CD4-positive, alpha-beta T cell treated with Interleukin-4 for 1 hour (primary cell): ENCODE measurements around the gene MYH7.

Experiments used
- DNase-seq, 2 donors: peaks; one replicate each; pipeline ENCODE4 v3.0.0-alpha.2; 2020 to 2022

The MYH7 gene

DNA sequence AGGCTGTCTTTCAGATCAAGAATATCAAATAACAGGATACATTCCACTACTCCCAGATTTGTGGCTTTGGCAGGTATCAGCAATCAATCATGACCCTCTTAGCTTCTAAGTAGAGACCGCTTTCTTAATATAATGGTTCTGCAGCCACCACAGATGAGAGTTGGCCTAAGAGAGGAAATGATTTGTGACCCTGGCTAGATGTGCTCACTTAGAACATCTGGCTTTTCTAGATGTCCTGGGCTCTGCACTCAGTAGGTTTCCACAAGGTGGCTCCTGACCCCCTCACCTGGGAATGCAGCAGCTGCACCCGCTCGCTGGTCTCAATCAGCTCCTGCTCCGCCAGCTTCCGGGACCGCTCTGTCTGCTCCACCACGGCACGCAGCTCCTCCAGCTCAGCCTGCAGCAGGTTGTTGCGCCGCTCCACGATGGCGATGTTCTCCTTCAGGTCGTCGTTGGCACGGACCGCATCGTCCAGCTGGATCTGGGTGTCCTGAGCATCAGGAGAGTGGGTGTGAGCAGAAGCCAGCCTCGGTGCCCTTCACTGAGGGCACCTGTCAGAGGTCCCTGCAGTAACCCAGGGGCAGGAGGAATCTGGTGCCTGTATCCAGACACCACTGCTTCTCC, 49.7 kb downstream of the MYH7 start:
- no peak for DNase-seq

DNA sequence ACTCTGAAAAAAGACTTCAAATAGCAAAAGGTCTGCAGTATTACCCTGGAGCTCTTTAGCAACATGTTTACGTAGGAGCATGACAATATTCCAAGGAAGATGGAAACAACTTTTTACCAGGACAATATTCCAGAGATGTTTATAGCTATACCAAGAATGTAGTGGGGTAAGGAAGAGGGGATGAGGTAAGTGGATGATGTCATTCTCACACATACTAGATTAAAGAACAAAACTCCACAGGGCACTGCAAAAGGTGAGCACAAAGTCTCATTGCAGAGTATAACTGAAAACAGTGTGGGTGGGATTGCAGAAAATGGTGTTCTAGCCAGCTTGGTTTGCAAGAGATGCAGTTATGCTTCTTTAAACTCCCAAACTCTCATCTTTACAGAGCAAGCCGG, 50.2 kb downstream of the MYH7 start:
- DNase-seq, result no peak

- DNase-seq, result no peak
Measured at GRCh38 chr14:23384364-23385080, 50.9 kb downstream of the MYH7 start.

- no peak for DNase-seq
Measured at GRCh38 chr14:23382731-23383440, 52.6 kb downstream of the MYH7 start.

- DNase-seq, result no peak
Measured at GRCh38 chr14:23382276-23382675, 53.2 kb downstream of the MYH7 start.

- DNase-seq, result no peak
Measured at GRCh38 chr14:23381871-23382270, 53.6 kb downstream of the MYH7 start.

DNA sequence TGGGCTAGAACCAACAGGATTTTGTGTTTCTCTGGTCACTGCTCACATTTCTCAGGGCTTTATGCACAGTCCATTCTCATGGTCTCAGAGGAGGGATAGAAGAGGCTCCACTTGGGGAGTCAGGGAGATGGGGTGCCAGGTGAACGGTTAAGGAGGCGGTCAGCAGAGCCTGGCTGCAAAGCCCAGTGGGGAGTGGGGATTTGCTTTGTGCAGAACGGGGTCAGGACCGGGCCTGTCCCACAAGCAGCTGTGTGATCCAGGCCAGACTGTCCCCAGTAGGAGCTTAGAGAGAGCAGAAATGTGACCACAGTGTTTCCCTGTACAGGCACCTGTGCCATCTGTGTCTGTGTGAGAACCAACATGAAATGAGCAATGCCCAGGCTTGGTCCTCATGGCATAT, 54.5 kb downstream of the MYH7 start:
- DNase-seq, result no peak

- DNase-seq, result no peak
Measured at GRCh38 chr14:23380197-23380914, 55.1 kb downstream of the MYH7 start.

- DNase-seq, result peak; percentile 61 to 65
Measured at GRCh38 chr14:23379366-23380196, 55.9 kb downstream of the MYH7 start.

GRCh38 chr14:23378612-23379220, 56.7 kb downstream of the MYH7 start:
- DNase-seq, result no peak

GRCh38 chr14:23377573-23378563, 57.6 kb downstream of the MYH7 start:
- DNase-seq, result no peak

GRCh38 chr14:23377198-23377550, 58.3 kb downstream of the MYH7 start:
- DNase-seq, result no peak

DNA sequence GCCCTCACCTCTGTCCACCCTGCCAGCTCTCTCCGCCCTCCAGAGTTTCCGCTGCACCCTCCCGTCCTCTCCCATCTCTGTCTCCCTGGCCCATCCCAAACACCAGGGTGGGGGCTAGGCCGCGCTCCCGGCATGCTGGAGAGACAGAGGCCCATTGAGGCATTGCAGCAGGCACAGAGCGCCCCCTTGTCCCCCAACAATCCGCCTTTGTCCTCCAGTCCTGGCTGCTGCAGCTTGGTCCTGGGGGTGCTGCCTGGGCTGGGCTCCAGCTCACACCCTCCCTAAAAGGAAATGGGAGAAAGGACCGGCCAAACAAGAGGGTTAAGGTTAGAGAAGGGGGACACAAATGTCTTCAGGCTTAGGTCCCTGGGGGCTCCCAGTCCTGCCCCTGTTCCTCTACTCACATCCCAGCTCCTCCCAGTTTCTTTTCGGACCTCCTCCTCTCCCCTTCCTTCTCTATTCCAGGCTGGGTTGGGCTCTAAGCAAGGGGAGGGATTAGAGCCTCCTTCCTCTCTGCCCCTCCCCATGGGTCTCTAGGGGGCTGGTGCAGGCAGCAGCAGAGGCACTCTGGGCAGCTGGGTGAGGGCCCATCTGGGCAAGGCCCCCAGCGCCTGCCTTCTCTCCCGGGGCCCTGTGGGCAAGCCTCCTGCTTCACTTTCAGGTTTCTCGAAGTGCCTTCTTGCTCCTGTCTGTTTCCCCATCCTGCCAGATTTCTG, 58.8 kb downstream of the MYH7 start, which contains the start of gene CMTM5:
Gene CMTM5, plus strand, starts transcription at position 565 of the 716 bp plus-strand sequence. CDS start 206 bp downstream, outside the sequence.
- no peak for DNase-seq

GRCh38 chr14:23375527-23376251, 59.8 kb downstream of the MYH7 start:
- DNase-seq, result no peak

DNA sequence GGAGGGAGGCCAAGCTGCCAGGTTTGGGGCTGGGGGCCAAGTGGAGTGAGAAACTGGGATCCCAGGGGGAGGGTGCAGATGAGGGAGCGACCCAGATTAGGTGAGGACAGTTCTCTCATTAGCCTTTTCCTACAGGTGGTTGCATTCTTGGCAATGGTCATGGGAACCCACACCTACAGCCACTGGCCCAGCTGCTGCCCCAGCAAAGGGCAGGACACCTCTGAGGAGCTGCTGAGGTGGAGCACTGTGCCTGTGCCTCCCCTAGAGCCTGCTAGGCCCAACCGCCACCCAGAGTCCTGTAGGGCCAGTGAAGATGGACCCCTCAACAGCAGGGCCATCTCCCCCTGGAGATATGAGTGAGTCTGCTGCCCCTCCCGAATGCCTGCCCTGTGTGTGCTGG, 62.4 kb downstream of the MYH7 start:
- no peak for DNase-seq

DNA sequence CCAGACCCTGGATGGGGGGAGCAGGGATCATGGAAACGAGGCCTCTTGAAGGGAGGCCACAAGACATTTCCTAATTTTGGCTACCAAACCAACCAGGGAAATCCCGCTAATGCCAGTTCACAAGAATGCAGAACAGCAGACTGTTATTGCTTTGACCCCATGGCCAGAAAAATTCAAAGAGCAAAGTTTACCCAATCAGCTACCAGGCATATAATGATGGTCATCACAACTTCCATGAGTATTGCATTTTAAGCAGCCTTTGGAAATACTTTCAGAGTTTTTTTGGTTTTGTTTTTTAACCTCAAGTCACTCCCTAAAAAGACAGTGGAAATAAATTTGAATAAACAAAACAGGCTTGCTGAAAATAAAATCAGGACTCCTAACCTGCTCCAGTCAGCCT, 63.0 kb downstream of the MYH7 start, which contains the start of gene IL25:
Gene IL25, plus strand, starts transcription at position 301 of the 400 bp plus-strand sequence.
- no peak for DNase-seq

DNA sequence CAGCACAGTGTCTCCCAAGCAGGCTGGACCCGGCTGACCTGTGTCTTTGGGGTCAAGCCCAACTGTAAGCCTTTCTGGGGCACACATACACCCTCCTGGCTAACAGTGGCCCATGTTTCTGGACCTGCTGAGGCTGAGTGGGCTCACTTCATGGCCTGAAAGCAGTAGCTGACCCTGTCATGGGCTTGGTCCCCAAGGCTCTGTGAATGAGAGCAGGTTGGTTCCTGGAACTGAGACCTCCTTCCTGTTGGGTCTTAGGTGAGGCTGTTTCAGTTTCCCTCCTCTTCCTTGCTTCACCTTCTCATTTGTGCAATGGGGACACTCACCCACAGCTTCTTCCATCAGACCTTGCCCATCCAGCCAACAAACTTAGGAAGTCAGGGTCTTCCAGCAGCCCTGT, 63.6 kb downstream of the MYH7 start:
- no peak for DNase-seq

- DNase-seq, result no peak
Measured at GRCh38 chr14:23370221-23370620, 65.2 kb downstream of the MYH7 start.

DNA sequence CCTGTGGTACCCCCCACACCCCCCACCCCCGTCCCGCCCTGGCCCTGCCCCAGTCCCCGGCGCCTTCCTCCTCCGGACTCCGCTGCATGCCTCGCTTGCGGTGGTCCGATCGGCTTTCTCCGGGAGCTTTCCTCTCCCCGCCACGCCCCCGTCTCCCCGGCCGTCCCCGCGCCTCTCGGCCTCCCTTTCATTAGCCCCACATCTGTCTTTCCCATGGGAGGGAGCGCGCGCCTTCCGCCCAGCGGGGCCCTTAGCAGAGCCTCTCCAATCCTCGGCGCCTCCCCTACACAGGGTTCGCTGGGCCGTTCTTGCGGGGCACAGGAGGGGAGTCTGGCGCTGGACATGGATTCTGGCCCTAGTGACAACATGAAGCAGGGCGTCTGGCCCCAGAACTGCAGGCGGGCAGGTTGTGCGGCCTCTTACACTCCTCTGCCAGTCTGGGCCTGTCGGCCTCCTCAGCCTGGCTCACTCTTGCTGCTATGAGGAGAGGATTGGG, 69.0 kb downstream of the MYH7 start:
- no peak for DNase-seq
